ENCODE data around the gene SMURF1. TPM values are rescaled to one million over a fixed set of nuclear protein-coding genes. Genes with fewer than 3 reads are reported as not detected.

Gene SMURF1
- total and polyA plus RNA-seq, 2 of the 8 experiments (the other 6 are each of a cell fraction or from before 2014, with no cell fraction given) = 9.6 to 24.5 TPM

DNA sequence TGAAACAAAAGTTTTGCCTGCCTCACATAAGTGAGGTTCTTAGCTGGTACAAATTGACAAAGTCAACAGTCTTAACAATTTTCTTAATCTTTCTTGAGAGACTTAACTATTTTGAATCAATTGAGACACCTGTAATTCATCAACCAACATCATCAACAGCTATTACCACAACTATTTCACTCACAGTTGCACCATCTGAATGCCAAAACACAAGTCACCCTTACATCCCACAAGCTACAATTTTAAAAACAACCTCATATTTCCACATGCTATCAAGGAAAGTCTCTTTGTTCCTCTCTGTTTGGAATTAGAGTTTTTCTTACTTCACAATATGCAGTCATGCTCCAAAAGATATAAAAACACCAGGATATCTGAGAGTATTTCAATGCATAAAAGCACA, 4.9 kb downstream of the SMURF1 start:
- Histone ChIP-seq H3K4me3 (ENCODE audit: extremely low read depth in 1 of 4, insufficient read depth in 2 of 4, low read depth in 3 of 4, low read length in 4 of 4) (no peak overlapping the region), H2BK15ac (ENCODE audit: low read length) (no peak overlapping the region), H3K27ac (ENCODE audit: low read depth, low read length) (no peak overlapping the region), H3K18ac (ENCODE audit: extremely low read depth, low read length) (no peak overlapping the region), H2AK5ac (ENCODE audit: low read depth, low read length) (no peak overlapping the region), H2AFZ (ENCODE audit: low read length) (no peak overlapping the region), H3K79me1 (ENCODE audit: low read depth, low read length) (peaks cover 3% of the 10 kb centered on the region; the same call in 1 of the 2 replicates), H3K27me3 (replicated peaks in 1 of 4; ENCODE audit: control insufficient read depth in 3 of 4, extremely low read depth in 1 of 4, insufficient read depth in 3 of 4, low read length in 3 of 4) (no peaks in the 10 kb centered on the region), H4K5ac (ENCODE audit: insufficient read length, low read depth, low read length) (no peak overlapping the region), H3K23me2 (ENCODE audit: low read depth, low read length) (0 out of 2 replicates have a peak, but pooled peaks cover 4% of the 10 kb centered on the region), H4K20me1 (replicated peaks in 1 of 2; ENCODE audit: control insufficient read depth in 1 of 2, insufficient read depth in 2 of 2, low read length in 2 of 2) (peaks cover 3 to 6% of the 10 kb centered on the region in 2 experiments), H3K4ac (replicated peaks; ENCODE audit: insufficient read length, low read depth, low read length) (no peak overlapping the region), H3K23ac (ENCODE audit: insufficient read length) (no peak overlapping the region), H4K91ac (replicated peaks; ENCODE audit: insufficient read length, low read length) (no peak overlapping the region), H3K4me1 (replicated peaks in 1 of 4; ENCODE audit: control insufficient read depth in 3 of 4, insufficient read depth in 4 of 4, low read length in 3 of 4) (peaks cover 0 to 11% (median 5%) of the 10 kb centered on the region in 4 experiments; a peak in 4 of 7 replicates), H2BK120ac (replicated peaks; ENCODE audit: low read depth, low read length) (no peak overlapping the region), H2BK12ac (ENCODE audit: low read depth, low read length) (no peak overlapping the region), H3K9ac (replicated peaks in 1 of 4; ENCODE audit: extremely low read depth in 1 of 4, low read depth in 3 of 4, low read length in 3 of 4) (no peak overlapping the region), H2BK5ac (ENCODE audit: low read depth, low read length) (no peak overlapping the region), H2BK20ac (ENCODE audit: low read length) (no peak overlapping the region), H4K8ac (ENCODE audit: extremely low read depth, insufficient read depth, low read length) (no peak overlapping the region), H3K56ac (replicated peaks; ENCODE audit: insufficient read length, low read depth, low read length) (no peak overlapping the region), H3K14ac (ENCODE audit: insufficient read length) (no peak overlapping the region), H3K4me2 (ENCODE audit: insufficient read depth in 1 of 2, low read depth in 2 of 2, low read length in 2 of 2) (no peak overlapping the region), H3K36me3 (ENCODE audit: control insufficient read depth in 2 of 4, insufficient read depth in 4 of 4, low read length in 3 of 4) (no peaks in the 10 kb centered on the region), H3K9me3 (ENCODE audit: insufficient read depth in 2 of 2, low read depth in 1 of 2, low read length in 1 of 2) (no peaks in the 10 kb centered on the region), H3K79me2 (ENCODE audit: control insufficient read depth in 1 of 2, insufficient read depth in 2 of 2, low read length in 2 of 2) (peaks cover 10 to 82% of the 10 kb centered on the region in 2 experiments)
- CTCF ChIA-PET (ENCODE audit: partially characterized antibody) = interaction anchor here (1.0 kb wide), 1 partner anchor 102 kb away, joined by 3 read pairs; no protein-coding TSS in a partner anchor
- FAIRE-seq (no peak), DNase-seq (ENCODE audit: low read depth in 1 of 2, low spot score in 2 of 2) (no peak)
- POLR2A ChIA-PET (ENCODE audit: partially characterized antibody) = interaction anchor here (0.8 to 2.8 kb wide), 2 partner anchors 12 to 14 kb away, joined by 3 to 9 read pairs; no protein-coding TSS in a partner anchor
- TF ChIP-seq, protein P1, sequence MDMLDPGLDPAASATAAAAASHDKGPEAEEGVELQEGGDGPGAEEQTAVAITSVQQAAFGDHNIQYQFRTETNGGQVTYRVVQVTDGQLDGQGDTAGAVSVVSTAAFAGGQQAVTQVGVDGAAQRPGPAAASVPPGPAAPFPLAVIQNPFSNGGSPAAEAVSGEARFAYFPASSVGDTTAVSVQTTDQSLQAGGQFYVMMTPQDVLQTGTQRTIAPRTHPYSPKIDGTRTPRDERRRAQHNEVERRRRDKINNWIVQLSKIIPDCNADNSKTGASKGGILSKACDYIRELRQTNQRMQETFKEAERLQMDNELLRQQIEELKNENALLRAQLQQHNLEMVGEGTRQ (IDR thresholded peaks at IDR 0.05; ENCODE audit: low read length) = no peak
- TF ChIP-seq SP1 (IDR thresholded peaks at IDR 0.05; ENCODE audit: low read depth, low read length) = no peak
- no peak for TF ChIP-seq EGR1 (IDR thresholded peaks at IDR 0.05; ENCODE audit: borderline replicate concordance, low read depth, low read length)
- no peak for TF ChIP-seq JUND (IDR thresholded peaks at IDR 0.05; ENCODE audit: low read length)
- no peak for TF ChIP-seq CBX5 (IDR thresholded peaks at IDR 0.05; ENCODE audit: low read depth, low read length)
- TF ChIP-seq SP4 (IDR thresholded peaks at IDR 0.05; ENCODE audit: low read length) = no peak
- TF ChIP-seq PHF8 (conservative IDR thresholded peaks at IDR 0.05; ENCODE audit: low read depth, low read length) = no peak
- TF ChIP-seq CBX8 (IDR thresholded peaks at IDR 0.05; ENCODE audit: borderline replicate concordance, low read depth, low read length) = no peak
- TF ChIP-seq CHD2 (IDR thresholded peaks at IDR 0.05; ENCODE audit: low read length) = no peak

Measured in H1 (cell line).